ENCODE measurements around the gene TGFBI.

TGFBI gene

DNA sequence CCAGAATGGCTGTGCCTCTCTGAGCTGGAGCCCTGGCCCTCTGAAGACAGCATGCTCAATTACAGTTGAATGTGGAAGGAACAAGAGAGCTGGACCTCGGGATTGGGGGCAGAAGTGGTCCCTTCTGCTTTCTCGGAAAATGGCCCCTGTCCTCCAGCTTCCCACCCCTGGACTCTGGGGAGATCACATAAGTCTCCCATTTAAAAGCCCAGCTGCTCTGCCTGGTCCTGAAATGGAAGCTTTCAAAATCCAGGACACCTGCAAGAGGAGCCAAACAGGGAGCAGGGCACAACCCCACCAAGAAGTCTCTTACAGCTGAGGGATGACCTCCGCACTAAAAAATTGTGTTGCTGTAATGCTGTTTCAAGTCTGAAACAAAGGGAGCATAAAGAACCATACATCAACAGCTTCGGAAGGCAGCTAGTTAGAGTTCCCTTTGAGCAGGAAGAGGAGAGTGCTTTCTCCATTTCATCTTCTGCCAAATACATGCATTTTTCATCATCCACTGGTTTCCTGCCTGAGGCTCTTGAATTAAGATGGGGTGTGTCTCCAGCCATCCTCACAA, 48.2 kb downstream of the TGFBI start:
- DNase-seq (ENCODE audit: low read depth) = no peak
- no peak overlapping the region for H3K4me3 ChIP-seq (ENCODE audit: low read depth, low read length)
- TF ChIP-seq CTCF (IDR thresholded peaks at IDR 0.05; ENCODE audit: low read depth, low read length) (no peak), MYC (IDR thresholded peaks at IDR 0.05; ENCODE audit: low read depth, low read length) (no peak), POLR2A (IDR thresholded peaks at IDR 0.05; ENCODE audit: extremely low read depth, insufficient read length) (no peak)
- TF ChIP-seq, protein P1, sequence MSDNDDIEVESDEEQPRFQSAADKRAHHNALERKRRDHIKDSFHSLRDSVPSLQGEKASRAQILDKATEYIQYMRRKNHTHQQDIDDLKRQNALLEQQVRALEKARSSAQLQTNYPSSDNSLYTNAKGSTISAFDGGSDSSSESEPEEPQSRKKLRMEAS (IDR thresholded peaks at IDR 0.05; ENCODE audit: low read depth, low read length) = no peak

DNA sequence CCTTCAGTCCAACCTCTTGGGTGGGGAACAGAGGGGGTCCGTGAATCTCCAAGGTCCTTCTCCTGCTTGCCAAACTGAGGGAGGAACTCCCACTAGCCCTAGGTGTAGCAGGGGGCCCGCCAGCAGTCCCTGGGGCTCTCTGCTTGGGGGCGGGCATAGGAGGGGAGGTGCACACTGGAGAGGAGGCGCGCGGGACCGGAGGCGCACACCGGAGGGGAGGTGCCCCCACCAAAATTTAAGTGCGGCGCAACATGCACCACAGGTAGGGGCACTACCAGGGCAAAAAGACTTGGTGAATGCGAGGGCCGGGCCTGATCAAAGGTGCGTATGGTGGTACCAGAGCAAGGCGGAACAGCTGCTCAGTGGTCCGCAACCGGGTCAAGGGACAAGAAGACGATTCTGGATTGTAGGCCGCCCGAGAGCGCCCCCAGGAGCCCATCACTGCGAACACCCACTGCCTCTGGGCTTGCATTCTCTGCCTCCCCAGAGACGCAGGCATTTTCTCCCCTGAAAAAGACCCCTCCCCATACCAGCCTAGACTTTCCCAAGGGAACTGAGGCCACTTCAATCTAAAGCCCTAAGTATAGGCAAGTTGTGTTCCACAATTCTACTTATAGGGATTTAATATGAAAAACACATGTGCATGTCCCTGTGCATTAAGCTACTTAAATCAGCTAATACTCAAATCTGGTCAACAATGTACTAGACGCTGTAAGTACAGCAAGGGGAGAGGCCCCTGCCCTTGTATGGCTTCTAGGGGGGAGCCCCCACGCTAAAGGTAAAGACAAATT, 50.6 kb downstream of the TGFBI start:
- no peak for DNase-seq (ENCODE audit: low read depth)
- no peak overlapping the region for H3K4me3 ChIP-seq (ENCODE audit: low read depth, low read length)
- no peak for TF ChIP-seq CTCF (IDR thresholded peaks at IDR 0.05; ENCODE audit: low read depth, low read length)
- TF ChIP-seq, protein P1 (IDR thresholded peaks at IDR 0.05; ENCODE audit: low read depth, low read length) = no peak
- no peak for TF ChIP-seq POLR2A (IDR thresholded peaks at IDR 0.05; ENCODE audit: extremely low read depth, insufficient read length)
- no peak for TF ChIP-seq MYC (IDR thresholded peaks at IDR 0.05; ENCODE audit: low read depth, low read length)

- TF ChIP-seq, protein P1 (IDR thresholded peaks at IDR 0.05; ENCODE audit: low read depth, low read length) = no peak
- TF ChIP-seq POLR2A (IDR thresholded peaks at IDR 0.05; ENCODE audit: extremely low read depth, insufficient read length) = no peak
- no peak for TF ChIP-seq CTCF (IDR thresholded peaks at IDR 0.05; ENCODE audit: low read depth, low read length)
- TF ChIP-seq MYC (IDR thresholded peaks at IDR 0.05; ENCODE audit: low read depth, low read length) = no peak
- no peak overlapping the region for H3K4me3 ChIP-seq (ENCODE audit: low read depth, low read length)
- DNase-seq (ENCODE audit: low read depth) = no peak
These were observed 51.3 kb downstream of the TGFBI start for GRCh38 chr5:136080113-136080482.

DNA sequence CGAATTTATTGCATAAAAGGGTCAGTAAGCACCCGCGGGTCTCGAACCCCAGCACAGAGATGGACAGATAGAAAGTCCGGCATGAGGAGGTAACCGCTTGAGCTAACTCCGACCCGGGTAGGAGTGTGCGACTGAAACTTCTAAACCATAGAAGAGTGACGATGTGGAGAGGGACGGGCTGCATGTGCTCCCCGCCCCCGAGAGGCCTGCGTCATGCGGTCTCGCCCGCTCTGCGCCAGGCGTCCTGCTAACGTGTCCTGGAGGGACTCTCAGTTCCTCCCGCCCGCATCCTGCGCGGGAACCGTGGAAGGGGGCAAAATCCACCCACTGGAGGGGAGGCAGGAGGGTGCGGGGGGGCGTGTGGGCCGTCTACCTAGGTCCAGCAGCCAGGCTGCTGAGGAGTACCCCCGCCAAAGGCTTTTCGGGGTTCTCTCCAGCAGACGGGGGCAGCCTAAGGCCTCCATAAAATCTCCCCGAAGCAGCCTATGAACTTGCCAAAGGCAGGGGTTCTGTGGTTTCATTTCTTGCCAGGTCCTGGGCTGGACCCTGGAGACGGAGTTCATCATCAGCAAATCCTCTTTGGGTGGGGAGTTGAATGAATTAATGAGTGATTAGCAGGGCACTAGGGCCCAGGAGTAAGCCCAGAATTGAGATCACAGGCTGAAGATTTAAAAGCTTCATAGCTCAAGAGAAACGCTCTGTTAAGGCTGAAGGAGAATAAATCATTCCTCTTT, 51.9 kb downstream of the TGFBI start:
- DNase-seq (ENCODE audit: low read depth) = peak; percentile 79
- H3K4me3 ChIP-seq (ENCODE audit: low read depth, low read length) = peak overlapping the region; percentile 36

GRCh38 chr5:136081217-136081591, 52.4 kb downstream of the TGFBI start:
- H3K4me3 ChIP-seq (ENCODE audit: low read depth, low read length) = no peak overlapping the region
- TF ChIP-seq CTCF (IDR thresholded peaks at IDR 0.05; ENCODE audit: low read depth, low read length) = no peak
- no peak for TF ChIP-seq POLR2A (IDR thresholded peaks at IDR 0.05; ENCODE audit: extremely low read depth, insufficient read length)
- TF ChIP-seq, protein P1 (IDR thresholded peaks at IDR 0.05; ENCODE audit: low read depth, low read length) = no peak
- no peak for TF ChIP-seq MYC (IDR thresholded peaks at IDR 0.05; ENCODE audit: low read depth, low read length)
- DNase-seq (ENCODE audit: low read depth) = no peak

More for the DNA sequence above, 51.9 kb downstream of the TGFBI start:
- TF ChIP-seq, protein P1 (IDR thresholded peaks at IDR 0.05; ENCODE audit: low read depth, low read length) = no peak
- TF ChIP-seq POLR2A (IDR thresholded peaks at IDR 0.05; ENCODE audit: extremely low read depth, insufficient read length) = no peak
- no peak for TF ChIP-seq CTCF (IDR thresholded peaks at IDR 0.05; ENCODE audit: low read depth, low read length)
- TF ChIP-seq MYC (IDR thresholded peaks at IDR 0.05; ENCODE audit: low read depth, low read length) = no peak

Measured in NB4 (cell line).